ENCODE data around the gene PROKR2.

GRCh38 chr20:5313916-5314315 lies 2.8 kb downstream of the PROKR2 start:
- no peak for TF ChIP-seq CTCF (IDR thresholded peaks at IDR 0.05)
- no peak for TF ChIP-seq POLR2A (IDR thresholded peaks at IDR 0.05)
